Activated CD4-positive, CD25-positive, alpha-beta regulatory T cell treated with anti-CD3 and anti-CD28 coated beads, Interleukin-2, amount 50 U/mL, for 72 hours (primary cell): ENCODE data around the gene KEL.

Source experiments
- DNase-seq: peaks from one replicate; pipeline ENCODE4 v3.0.0; 2021

KEL gene

DNA sequence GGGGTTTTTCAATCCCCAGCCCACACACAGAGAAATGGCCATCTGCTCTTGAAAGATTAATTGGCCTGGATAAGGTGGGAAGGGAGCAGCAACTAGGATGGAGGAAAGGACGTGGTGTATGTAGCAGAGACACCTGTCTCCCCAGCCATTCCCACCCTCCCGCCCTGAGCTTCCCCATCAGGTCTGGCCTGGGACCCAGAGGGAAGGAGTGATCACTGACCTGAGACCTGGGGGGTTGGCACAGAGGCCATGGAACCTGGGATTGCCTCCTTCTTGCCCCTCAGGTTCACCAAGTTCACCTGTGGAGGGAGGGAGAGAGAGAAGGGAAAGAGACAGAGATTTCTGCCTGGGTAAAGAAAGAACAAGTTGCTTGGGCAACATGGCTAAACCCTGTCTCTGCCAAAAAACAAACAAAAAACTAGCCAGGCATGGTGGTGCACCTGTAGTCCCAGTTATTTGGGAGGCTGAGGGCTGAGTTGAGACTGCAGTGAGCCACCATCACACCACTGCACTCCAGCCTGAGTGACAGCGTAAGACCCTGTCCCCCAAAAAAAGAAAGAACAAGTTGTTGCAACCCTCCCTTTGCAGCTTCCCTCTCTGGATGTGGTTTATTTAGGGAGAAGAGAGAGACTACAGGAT, 65.3 kb downstream of the KEL start:
- DNase-seq: no peak

DNA sequence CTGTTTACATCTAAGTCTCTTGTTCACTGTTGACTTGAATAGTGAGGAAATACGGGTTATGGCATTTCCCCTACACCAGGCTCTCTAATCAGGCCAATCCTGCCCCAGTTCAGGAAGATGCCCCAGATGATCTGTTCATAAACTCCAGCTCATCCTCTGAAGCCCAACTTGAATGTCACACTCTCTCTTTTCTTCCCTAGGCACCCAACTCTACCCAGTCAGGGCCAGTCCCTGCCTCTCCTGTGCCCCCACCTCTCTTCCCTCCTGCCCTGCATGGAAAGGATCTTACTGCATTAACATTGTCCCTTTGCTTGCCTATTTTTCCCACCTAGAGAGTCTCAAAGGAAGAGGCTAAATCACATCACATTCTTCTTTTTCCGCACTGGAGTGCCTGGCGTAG, 66.0 kb downstream of the KEL start:
- no peak for DNase-seq

DNA sequence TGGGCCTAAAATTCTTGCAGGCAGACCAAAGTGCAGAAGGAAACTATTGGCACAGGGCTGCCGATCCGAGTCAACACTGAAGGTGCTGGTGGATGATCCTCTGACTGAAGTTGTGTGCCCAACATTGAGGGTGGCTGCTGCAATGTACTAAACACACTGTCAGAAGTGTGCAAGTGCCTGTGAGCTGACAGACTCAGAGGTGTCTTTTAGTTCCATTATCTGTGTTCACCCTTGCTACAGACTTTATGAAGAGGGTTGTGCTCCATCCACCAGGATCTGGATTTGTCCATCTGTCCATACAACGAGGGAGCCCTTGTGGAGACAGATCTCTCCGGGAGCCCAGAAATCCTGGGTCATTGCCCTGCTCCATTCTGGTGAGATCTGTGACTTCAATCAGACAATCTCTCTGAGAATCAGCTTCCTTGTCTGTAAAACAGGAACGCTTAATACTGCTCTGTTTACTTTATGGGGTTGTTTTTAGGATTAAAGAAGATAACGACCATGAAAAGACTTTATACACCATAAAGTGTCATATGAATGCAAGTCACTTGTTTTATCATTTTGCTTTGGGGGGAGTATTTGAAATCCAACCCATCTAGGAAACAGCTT, 67.1 kb downstream of the KEL start:
- DNase-seq: no peak

GRCh38 chr7:142894112-142894984, 67.8 kb downstream of the KEL start:
- DNase-seq: no peak

GRCh38 chr7:142892951-142893350, 69.2 kb downstream of the KEL start:
- DNase-seq: peak; percentile 9

DNA sequence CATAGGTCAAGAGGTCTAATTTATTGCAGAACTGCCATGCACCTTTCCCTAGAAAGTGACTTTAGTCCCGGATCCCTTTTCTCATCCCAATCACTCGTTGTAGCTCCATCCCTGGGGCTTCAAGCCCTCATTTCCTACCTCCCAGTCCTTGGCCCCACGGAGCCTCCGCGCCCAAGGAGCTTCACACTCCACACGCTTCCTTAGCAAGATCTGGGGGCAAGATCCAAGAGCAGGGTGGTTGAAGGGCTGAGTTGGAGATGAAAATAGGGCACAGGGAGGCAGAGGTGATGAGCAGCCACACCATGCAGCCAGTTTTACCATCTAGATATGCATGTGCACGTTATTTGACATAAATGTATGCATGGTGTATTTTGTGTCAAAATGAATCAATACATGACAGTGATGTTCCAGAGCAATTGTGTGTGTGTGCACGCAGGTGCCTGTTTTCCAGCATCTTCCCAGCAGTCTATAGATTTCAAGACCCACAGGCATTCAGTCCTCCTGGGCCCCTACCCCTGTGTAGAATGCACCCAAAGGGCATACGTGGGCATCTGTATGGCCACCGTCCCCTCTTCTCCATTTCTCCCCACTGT, 70.6 kb downstream of the KEL start:
- peak; percentile 17 for DNase-seq
